ENCODE data around the gene DEGS2. TPM values are rescaled to one million over a fixed set of nuclear protein-coding genes. Genes with fewer than 3 reads are reported as not detected.
A peak's percentile ranks its signal among the peaks of the same experiment; 100 is the strongest.

DEGS2 gene
- total and polyA plus RNA-seq, 4 donors = 0.10 to 3.0 (median 0.90) TPM

DNA sequence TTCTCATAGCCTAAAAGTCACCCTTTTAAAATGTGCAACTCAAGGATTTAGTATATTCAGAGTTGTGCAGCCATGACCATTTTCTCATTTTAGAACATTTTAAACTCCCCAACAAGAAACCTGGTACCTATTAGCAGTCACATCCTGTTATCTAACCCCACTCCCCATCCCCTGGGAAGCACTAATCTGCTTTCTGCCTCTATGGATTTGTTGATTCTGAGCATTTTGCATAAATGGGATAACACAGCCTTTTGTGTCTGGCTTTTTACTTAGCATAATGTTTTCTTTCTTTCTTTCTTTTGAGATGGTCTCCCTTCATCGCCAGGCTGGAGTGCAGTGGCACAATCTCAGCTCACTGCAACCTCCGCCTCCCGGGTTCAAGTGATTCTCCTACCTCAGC lies 40.9 kb upstream of the DEGS2 start:
- H3K27ac ChIP-seq (ENCODE audit: low read depth in 1 of 2, low read length in 2 of 2) = no peak overlapping the region
- no peak overlapping the region for H3K4me3 ChIP-seq (ENCODE audit: low read length in 2 of 2)
- ATAC-seq (ENCODE audit: low FRiP score) (no peak), DNase-seq (no peak)
- no peaks in the 10 kb centered on the region for H3K4me1 ChIP-seq (ENCODE audit: control insufficient read depth in 1 of 2, insufficient read depth in 2 of 2, low read length in 2 of 2)
- intact Hi-C loops (cut with DNase I) = no loop called here
- no peaks in the 10 kb centered on the region for H3K9me3 ChIP-seq (ENCODE audit: control insufficient read depth, low read length)
- WGBS, 2 donors = 81 to 84% methylated on average over 3 of the region's 3 CpGs
- no peaks in the 10 kb centered on the region for H3K36me3 ChIP-seq (ENCODE audit: control insufficient read depth in 1 of 2, insufficient read depth in 2 of 2, low read length in 1 of 2)
- H3K27me3 ChIP-seq (ENCODE audit: control insufficient read depth in 1 of 2, insufficient read depth in 2 of 2, low read length in 1 of 2) = no peaks in the 10 kb centered on the region

DNA sequence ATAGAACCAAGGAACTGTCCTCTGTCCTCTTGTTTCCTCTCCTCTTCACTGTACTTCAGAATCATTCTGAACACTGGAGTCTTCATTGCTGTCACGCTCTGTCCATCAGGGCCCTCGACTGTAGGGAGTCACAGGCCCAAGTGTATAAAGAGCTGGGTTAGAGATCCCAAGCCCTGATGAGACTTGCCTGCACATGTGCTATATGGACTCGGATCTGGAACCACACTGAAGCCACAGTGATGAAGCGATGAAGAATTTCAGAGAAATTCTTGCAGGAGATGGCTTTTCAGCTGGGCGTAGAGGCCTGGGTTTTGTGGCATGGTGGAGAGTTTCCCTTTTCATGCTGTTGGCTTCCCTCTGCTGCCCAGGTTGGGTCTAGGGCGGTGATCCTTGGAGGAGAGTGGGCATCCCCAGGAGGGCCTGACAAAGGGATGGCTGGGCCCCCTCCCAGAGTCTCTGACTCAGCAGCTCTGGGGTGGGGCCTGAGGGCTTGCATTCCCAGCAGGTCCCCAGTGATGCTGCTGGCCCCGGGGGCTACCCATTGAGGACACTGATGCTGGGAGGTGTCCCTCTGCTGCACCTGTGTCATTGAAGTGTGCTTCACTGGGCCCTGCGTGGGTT lies 39.9 kb upstream of the DEGS2 start:
- H3K27ac ChIP-seq (ENCODE audit: low read depth in 1 of 2, low read length in 2 of 2) = no peak overlapping the region
- intact Hi-C loops (cut with DNase I) = no loop called here
- no peaks in the 10 kb centered on the region for H3K4me1 ChIP-seq (ENCODE audit: control insufficient read depth in 1 of 2, insufficient read depth in 2 of 2, low read length in 2 of 2)
- H3K9me3 ChIP-seq (ENCODE audit: control insufficient read depth, low read length) = no peaks in the 10 kb centered on the region
- ATAC-seq (ENCODE audit: low FRiP score) (no peak), DNase-seq (no peak)
- H3K27me3 ChIP-seq (ENCODE audit: control insufficient read depth in 1 of 2, insufficient read depth in 2 of 2, low read length in 1 of 2) = no peaks in the 10 kb centered on the region
- H3K4me3 ChIP-seq (ENCODE audit: low read length in 2 of 2) = no peak overlapping the region
- no peaks in the 10 kb centered on the region for H3K36me3 ChIP-seq (ENCODE audit: control insufficient read depth in 1 of 2, insufficient read depth in 2 of 2, low read length in 1 of 2)
- WGBS, 2 donors = 91 to 94% methylated on average over 8 of the region's 8 CpGs

DNA sequence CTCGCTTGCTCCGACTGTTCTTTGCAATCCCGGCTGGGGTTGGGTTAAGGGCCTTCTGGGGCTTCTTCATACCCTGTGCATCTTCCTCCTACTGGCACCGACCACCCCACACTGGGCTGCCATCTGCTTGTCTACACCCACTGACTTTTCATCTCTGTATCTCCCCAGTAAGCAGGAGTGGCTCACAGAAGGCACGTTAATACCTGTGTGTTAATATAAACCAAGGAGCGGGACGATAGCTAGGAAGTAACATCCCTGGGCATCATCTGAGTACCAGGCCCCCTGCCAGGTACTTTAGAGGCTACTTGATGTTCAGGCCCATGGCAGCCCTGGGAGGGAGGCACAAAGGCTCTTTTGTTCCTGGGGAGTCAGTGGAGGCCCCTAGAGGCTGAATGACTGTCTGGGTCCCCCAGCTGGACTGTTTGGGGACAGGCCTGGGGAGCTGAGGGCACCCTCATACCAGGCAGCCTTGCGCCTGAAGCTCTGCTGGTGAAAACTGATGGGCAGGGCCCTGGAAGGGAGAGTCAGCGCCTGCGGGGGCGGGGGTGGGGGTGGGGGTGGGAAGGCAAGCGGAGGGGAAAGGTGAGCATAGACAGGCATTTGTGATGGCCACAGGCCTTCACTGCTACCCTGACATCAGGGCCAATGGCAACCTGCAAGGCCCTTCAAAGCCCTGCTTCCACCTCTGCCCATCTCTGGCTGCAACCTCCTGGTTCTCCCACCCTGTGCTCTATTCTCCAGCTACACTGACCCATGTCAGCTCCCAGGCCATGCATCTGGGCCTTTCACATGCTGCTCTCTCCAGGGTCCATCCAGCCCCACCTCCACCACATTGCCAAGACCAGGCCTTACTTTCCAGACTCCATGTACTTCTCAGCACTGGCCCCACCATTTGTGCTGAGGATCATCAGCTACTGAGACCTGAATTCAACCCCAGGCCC lies 34.2 kb upstream of the DEGS2 start:
- Histone ChIP-seq H3K9me3 (ENCODE audit: control insufficient read depth, low read length) (no peaks in the 10 kb centered on the region), H3K4me1 (ENCODE audit: control insufficient read depth in 1 of 2, insufficient read depth in 2 of 2, low read length in 2 of 2) (no peaks in the 10 kb centered on the region), H3K4me3 (ENCODE audit: low read length in 2 of 2) (no peak overlapping the region), H3K27me3 (ENCODE audit: control insufficient read depth in 1 of 2, insufficient read depth in 2 of 2, low read length in 1 of 2) (no peaks in the 10 kb centered on the region), H3K27ac (ENCODE audit: low read depth in 1 of 2, low read length in 2 of 2) (peak overlapping the region in 1 of 2 donors; percentile 86), H3K36me3 (ENCODE audit: control insufficient read depth in 1 of 2, insufficient read depth in 2 of 2, low read length in 1 of 2) (no peaks in the 10 kb centered on the region)
- intact Hi-C loops (cut with DNase I) = loop anchor here (2.0 to 5.0 kb wide), 2 partner anchors 86 to 211 kb away; no protein-coding TSS in a partner anchor
- WGBS, 2 donors = 63 to 67% methylated on average over 9 to 12 of the region's 12 CpGs
- ATAC-seq (ENCODE audit: low FRiP score) (no peak), DNase-seq (no peak)

DNA sequence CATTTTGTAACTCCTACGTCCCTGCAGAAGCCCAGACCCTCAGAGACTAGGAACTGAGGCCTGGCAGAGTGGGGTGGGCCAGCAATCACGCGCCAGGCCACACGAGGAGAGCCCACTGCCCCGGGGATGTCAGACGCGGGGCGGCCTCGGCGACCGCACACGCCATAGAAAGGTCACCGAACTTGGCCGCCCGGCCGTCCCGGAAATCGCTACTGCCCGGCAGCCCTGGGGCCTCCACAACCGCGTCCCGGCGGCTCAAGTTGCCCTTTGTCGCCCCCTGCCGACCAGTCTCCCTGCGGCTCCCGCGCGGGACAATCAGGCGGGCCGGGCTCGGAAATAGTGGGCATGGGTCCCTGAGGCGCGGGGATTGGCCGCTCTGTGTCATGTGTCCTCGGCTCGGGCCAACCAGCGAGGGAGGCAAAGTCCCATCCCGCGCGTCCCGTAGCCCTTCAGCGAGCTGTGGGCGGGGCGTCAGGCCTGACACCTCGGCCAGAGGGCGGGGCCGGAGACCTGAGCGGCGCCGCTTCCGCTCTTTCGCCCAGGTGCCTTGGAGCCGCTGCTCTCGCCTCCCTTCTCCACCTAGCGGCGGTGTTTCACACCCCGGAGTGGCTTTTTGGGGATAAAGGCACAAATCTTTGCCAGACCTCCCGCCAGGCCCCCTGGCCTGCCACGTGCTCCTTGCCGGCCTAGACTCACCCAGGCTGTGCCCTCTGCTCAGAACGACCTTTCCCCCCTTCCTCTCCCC lies 33.4 kb upstream of the DEGS2 start:
- H3K27ac ChIP-seq (ENCODE audit: low read depth in 1 of 2, low read length in 2 of 2) = peak overlapping the region in 1 of 2 donors; percentile 86
- H3K4me1 ChIP-seq (ENCODE audit: control insufficient read depth in 1 of 2, insufficient read depth in 2 of 2, low read length in 2 of 2) = no peaks in the 10 kb centered on the region
- intact Hi-C loops (cut with DNase I) = loop anchor here (2.0 to 5.0 kb wide), 2 partner anchors 86 to 210 kb away; no protein-coding TSS in a partner anchor
- no peaks in the 10 kb centered on the region for H3K27me3 ChIP-seq (ENCODE audit: control insufficient read depth in 1 of 2, insufficient read depth in 2 of 2, low read length in 1 of 2)
- H3K9me3 ChIP-seq (ENCODE audit: control insufficient read depth, low read length) = no peaks in the 10 kb centered on the region
- H3K36me3 ChIP-seq (ENCODE audit: control insufficient read depth in 1 of 2, insufficient read depth in 2 of 2, low read length in 1 of 2) = no peaks in the 10 kb centered on the region
- ATAC-seq (ENCODE audit: low FRiP score) (peak; percentile 99), DNase-seq (peak; percentile 99 to 100)
- H3K4me3 ChIP-seq (ENCODE audit: low read length in 2 of 2) = no peak overlapping the region
- WGBS, 2 donors = 1% methylated on average over 61 to 62 of the region's 62 CpGs

- H3K9me3 ChIP-seq (ENCODE audit: control insufficient read depth, low read length) = no peaks in the 10 kb centered on the region
- no peak overlapping the region for H3K4me3 ChIP-seq (ENCODE audit: low read length in 2 of 2)
- H3K4me1 ChIP-seq (ENCODE audit: control insufficient read depth in 1 of 2, insufficient read depth in 2 of 2, low read length in 2 of 2) = no peaks in the 10 kb centered on the region
- 64 to 66% methylated on average over 21 of the region's 21 CpGs for WGBS, 2 donors
- intact Hi-C loops (cut with DNase I) = loop anchor here (2.0 to 5.0 kb wide), 2 partner anchors 85 to 209 kb away; no protein-coding TSS in a partner anchor
- H3K27ac ChIP-seq (ENCODE audit: low read depth in 1 of 2, low read length in 2 of 2) = peak overlapping the region in 1 of 2 donors; percentile 52
- no peaks in the 10 kb centered on the region for H3K36me3 ChIP-seq (ENCODE audit: control insufficient read depth in 1 of 2, insufficient read depth in 2 of 2, low read length in 1 of 2)
- no peak for ATAC-seq (ENCODE audit: low FRiP score)
- DNase-seq = peak in 1 of 2 donors; percentile 54
- no peaks in the 10 kb centered on the region for H3K27me3 ChIP-seq (ENCODE audit: control insufficient read depth in 1 of 2, insufficient read depth in 2 of 2, low read length in 1 of 2)
Measured at GRCh38 chr14:100192250-100192671, 32.8 kb upstream of the DEGS2 start.

GRCh38 chr14:100191584-100192249 lies 32.3 kb upstream of the DEGS2 start:
- intact Hi-C loops (cut with DNase I) = loop anchor here (2.0 to 5.0 kb wide), 2 partner anchors 84 to 209 kb away; no protein-coding TSS in a partner anchor
- H3K4me3 ChIP-seq (ENCODE audit: low read length in 2 of 2) = no peak overlapping the region
- ATAC-seq (ENCODE audit: low FRiP score) (no peak), DNase-seq (no peak)
- H3K9me3 ChIP-seq (ENCODE audit: control insufficient read depth, low read length) = no peaks in the 10 kb centered on the region
- H3K27me3 ChIP-seq (ENCODE audit: control insufficient read depth in 1 of 2, insufficient read depth in 2 of 2, low read length in 1 of 2) = no peaks in the 10 kb centered on the region
- H3K36me3 ChIP-seq (ENCODE audit: control insufficient read depth in 1 of 2, insufficient read depth in 2 of 2, low read length in 1 of 2) = no peaks in the 10 kb centered on the region
- peak overlapping the region in 1 of 2 donors; percentile 52 for H3K27ac ChIP-seq (ENCODE audit: low read depth in 1 of 2, low read length in 2 of 2)
- WGBS, 2 donors = 69 to 73% methylated on average over 14 of the region's 14 CpGs
- no peaks in the 10 kb centered on the region for H3K4me1 ChIP-seq (ENCODE audit: control insufficient read depth in 1 of 2, insufficient read depth in 2 of 2, low read length in 2 of 2)

- H3K4me3 ChIP-seq (ENCODE audit: low read length in 2 of 2) = no peak overlapping the region
Measured at GRCh38 chr14:100190126-100190525, 30.7 kb upstream of the DEGS2 start.

More at GRCh38 chr14:100190126-100190525, 30.7 kb upstream of the DEGS2 start:
- 92 to 98% methylated on average over 1 of the region's 1 CpG for WGBS, 2 donors
- ATAC-seq (ENCODE audit: low FRiP score) (no peak), DNase-seq (no peak)
- Histone ChIP-seq H3K4me1 (ENCODE audit: control insufficient read depth in 1 of 2, insufficient read depth in 2 of 2, low read length in 2 of 2) (no peaks in the 10 kb centered on the region), H3K36me3 (ENCODE audit: control insufficient read depth in 1 of 2, insufficient read depth in 2 of 2, low read length in 1 of 2) (no peaks in the 10 kb centered on the region), H3K27me3 (ENCODE audit: control insufficient read depth in 1 of 2, insufficient read depth in 2 of 2, low read length in 1 of 2) (no peaks in the 10 kb centered on the region), H3K27ac (ENCODE audit: low read depth in 1 of 2, low read length in 2 of 2) (no peak overlapping the region), H3K9me3 (ENCODE audit: control insufficient read depth, low read length) (no peaks in the 10 kb centered on the region)
- intact Hi-C loops (cut with DNase I) = loop anchor here in 1 of 2 donors (5.0 kb wide), 1 partner anchor 83 kb away; no protein-coding TSS in a partner anchor
